Measurements from ENCODE around the gene MEN1.
A peak's percentile ranks its signal among the peaks of the same experiment; 100 is the strongest.
"Not testable (repeated sequence)": the region's sequence is repeated elsewhere in the genome, so short reads cannot be mapped to it uniquely, and the experiment has no call there.

MEN1 gene

DNA sequence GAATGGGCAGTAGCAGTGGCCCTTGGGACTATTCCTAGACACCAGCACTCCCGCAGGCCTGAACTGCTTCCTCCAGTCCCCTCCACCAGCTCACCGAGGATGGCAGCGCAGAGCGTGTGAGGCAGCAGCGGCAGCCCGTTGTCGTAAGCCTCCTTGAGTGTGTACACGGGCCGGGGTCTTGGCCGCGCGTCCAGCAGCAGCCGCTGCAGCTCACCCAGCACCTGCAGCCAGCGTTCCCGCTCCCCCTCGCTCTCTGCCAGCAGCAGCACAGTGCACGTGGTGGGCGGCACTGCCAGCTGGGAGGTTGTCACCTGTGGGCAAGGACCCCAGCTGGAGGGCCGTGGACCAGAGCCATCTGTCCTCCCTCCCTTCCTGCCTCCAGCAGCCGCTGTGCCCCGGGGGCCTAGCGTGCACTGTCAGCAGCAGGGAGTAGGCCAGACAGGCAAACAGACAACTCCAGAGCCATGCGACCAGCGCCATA is 21.1 kb upstream of the MEN1 start:
- DNase-seq, result peak in 2 of 3 experiments; percentile 52 to 75

DNA sequence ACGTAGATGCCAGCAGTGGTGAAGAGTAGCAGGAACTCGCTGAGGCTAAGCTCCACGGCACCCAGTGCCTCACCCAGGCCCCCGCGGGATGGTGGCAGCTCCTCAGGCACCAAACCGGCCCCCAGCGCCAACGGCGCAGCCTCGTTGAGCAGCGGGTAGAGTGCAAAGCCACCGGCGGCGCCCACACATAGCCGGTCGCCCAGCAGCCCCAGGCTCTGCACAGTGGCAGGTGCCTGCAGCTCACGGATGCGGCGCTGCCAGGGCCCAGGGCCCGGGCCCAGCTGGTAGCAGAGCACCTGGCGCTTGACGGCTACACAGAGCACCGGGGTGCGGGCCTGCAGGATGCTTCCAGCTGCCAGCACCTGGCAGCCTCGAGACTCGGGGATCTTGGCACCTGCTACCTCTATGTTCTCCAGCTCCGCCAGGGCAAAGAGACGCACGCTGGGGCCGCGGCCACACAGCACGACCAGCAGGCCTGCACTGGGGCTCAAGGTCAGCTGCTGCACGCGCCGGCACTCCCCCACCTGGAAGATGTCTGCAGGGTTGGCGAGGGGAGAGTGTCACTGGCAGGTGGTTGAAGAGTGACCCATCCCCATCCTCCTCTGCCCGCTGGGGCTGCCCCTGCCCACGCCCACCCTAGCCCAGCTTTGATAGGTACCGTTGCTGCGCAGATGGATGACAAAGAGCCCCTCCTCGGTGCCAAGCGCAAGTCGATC is 19.3 kb upstream of the MEN1 start:
- DNase-seq, result no peak

DNA sequence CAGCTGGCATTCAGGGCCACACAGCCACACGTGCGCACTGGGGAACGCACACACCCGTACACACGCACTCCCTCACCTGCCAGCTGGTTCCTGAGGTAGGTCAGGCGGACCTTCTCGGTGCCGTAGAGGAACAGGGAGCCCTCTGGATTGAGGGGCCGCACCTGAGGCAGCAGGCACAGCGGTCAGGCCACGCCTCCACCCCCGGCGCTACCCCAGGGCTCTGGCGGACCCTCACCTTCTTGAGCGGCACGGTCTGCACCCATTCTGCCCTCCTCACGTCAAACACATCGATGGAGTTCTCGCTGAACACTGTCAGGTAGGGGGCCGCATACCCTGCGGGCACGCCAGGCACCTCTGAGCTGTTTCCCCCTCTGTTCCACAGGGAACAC is 17.1 kb upstream of the MEN1 start:
- no peak for DNase-seq

DNA sequence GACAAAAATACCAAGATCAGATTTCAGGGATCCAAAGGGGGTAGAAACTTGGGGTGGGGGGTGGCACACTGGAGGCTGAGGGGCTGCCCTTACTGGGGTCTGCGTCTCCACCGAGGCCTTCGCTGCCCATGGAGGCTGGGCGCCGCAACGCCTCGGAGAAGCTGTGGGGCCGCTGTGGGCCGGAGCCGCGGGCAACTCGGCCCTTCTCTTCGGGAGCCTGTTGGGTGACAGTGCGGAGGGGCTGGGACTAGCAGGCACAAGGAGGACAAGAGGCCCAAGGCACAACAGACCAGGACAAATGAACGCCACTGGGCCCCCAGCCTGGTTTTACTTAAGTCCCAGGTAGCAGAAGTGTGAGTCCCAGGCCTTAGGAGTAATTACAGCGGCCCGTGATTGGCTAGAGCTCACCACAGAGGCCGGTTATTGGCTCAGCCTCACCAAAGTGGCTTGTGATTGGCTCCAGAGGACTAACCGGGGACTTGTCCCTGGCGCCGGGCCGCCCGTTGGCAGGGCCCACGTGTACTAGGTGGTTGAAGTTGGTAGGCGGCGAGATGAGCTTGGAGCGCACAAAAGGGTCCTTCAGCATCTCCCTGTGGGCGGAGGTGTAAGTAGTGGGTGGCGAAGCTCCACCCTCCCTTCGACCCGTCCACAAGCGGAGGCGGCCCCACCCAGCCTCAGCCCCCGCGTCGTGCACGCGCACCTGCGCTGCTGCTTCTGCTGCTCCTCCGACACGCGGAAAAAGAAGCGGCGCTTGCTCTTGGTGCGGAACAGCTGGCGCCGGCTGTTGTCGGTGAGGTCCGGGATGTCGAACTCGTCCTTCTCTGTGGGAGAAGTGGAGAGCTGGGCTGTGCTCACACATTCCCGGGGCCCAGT is 16.5 kb upstream of the MEN1 start:
- no peak for DNase-seq

DNA sequence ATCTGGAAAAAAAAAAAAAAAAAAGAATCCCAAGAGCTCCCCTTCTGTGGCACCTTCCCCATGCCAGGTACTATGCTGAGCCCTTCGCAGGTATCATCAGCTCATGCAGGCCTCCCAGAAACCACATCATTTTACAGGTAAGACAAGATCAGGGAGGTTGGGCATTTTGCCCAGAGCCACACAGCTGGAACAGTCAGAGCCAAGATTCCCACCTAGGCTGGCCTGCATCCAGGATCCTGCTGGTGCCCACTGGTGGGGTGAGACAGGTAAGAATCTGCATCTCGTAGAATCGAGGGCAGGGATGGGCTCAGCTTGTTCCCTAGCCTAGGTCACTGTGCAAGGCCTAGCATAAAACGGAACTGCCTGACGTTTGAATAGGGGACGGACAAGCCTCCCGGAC is 15.7 kb upstream of the MEN1 start:
- DNase-seq, result no peak

DNA sequence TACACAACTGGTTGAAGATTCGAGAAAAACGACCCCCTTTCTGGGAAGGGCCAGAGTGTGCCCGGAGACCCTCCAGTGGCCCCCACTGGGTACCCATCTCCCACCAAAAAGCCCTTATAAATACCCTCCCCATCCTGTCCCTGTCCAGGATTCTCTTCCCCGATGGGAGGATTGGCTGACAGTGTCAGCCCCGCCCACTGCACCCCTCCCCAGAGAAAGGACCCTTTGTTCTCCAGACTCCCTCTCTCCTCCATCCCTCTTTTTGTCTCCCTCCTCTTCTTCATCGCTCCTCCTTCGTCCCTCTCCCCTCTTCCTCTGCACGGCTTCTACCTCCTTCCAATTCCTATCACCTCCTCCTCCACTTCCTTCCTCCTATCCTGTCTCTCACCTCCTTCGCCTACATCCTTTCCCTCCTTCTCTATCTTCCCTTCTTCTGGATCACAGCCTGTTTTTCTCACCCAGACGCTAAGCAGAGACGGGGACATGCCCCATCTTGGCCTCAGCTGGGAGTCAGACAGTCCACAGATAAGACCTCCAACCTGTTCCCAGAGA is 13.3 kb upstream of the MEN1 start:
- no peak for DNase-seq

DNA sequence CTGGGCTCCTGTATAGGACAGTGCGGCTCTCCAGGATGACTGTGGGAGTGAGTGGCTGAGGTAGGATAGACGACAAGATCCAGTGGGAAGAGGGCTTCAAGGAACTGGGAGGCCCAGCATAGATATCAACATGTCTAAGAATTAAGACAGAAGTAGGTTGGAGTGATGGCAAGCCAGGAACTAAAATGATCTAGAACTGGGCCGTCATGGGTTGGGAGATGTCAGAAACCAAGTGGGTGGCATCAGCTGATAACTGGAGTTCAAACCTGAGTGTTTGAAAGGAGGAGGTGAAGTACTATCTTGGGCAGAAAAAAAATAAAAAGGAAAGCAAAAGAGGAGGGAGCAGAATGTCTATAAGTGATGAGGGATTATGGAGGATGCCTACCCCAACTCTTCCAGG is 7.1 kb upstream of the MEN1 start:
- DNase-seq, result no peak

DNA sequence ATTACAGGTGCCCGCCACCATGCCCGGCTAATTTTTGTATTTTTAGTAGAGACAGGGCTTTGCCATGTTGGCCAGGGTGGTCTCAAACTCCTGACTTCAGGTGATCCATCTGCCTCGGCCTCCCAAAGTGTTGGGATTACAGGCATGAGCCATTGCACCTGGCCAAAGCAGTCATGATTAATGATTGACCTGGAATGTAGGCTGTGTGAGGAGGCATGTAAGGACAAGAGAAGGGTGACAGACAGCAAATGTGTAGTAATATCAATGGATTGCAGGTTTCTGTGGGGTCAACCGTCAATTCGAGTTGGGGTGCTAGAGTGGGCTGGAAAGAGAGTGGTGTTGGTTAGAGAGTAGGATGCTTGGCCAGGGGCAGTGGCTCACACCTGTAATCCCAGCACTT is 5.1 kb upstream of the MEN1 start:
- not testable (repeated sequence) for DNase-seq

DNA sequence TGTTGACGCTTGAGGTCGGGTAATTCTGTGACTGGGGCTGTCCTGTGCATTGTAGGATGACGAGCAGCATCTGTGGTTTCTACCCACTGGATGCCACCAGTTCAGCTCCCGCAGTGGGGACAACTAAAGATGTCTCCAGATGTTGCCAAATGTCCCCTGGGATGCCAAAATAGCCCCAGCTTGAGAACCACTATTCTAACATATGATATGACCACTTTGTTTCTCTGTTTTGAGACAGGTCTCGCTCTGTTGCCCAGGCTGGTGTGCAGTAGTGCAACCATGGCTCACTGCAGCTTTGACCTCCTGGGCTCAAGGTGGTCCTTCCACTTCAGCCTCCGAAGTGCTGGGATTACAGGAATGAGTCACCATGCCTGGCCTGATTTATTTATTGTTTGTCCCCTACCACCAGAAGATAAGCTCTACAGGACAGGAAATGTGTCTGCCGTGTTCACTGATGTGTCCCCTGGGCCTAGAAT is 4.4 kb upstream of the MEN1 start:
- DNase-seq, result no peak

DNA sequence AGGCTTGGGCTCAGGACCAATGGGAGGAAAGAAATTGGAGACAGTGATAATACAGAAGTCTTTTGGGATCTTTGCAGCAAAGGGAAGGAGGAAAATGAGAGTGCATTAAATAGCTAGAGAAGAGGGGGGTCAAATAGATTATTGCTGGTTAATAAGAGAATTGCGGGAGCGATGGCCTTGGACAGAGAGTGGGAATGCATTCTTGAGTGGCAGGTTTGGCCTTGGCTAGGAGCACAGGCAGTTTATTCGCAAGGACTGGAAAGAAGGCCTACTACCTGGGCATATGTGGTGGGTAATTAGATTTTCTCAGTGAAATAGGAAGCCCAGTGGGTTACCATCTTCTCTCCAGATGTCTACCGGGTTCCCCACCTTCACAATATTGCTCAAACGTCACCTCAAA is 3.5 kb upstream of the MEN1 start:
- no peak for DNase-seq

DNA sequence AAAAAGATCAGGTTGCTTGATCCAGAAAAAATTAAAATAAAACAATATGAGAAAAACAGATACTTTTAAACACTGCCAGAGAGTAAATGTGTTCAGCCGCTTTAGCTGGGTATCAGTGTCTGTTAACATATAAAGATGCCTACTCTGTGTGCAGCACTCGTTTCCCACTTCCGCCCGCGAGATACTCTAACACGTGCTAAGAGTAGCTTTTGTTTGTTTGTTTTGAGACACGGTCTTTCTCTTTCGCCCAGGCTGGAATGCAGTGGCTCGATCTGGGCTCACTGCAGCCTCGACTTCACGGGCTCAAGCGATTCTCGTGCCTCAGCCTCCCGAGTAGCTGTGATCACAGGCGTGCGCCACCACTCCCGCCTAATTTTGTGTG is 531 bp upstream of the MEN1 start:
- peak in 1 of 3 experiments; percentile 40 for DNase-seq

DNA sequence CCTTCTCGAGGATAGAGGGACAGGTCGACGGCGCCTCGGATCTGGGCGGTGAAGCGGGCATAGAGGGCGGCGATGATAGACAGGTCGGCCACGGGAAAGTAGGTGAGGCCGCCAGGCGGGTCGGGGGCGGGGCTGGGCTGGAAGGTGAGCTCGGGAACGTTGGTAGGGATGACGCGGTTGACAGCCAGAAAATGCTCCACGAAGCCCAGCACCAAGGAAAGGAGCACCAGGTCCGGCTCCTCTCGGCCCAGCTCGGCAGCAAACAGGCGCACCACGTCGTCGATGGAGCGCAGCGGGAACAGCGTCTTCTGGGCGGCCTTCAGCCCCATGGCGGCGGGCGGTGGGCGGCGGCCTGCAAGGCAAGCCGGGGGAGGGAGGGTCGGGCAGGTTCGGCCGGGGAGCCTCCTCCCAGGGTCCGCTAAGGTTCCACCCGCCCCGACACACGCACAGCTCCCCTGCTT is 540 bp downstream of the MEN1 start:
- peak; percentile 37 to 65 (median 63) for DNase-seq

DNA sequence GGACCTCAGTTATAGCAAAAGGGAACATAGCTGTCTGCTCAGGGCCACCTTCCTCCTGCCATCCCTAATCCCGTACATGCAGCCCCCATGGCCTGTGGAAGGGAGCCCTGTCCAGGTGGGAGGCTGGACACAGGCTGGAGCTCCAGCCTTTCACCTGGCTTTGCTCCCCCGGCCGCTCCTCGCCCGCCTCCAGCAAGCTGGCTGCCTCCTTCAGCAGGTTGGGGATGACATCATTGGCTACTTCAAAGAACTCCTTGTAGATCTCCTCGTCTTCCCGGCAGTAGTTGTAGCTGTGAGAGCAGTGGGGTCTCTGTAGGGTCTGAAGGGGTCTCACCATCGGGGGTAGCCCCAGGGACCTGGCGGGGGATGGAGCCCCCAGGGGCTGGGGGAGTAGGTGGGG is 4.9 kb downstream of the MEN1 start:
- no peak for DNase-seq

DNA sequence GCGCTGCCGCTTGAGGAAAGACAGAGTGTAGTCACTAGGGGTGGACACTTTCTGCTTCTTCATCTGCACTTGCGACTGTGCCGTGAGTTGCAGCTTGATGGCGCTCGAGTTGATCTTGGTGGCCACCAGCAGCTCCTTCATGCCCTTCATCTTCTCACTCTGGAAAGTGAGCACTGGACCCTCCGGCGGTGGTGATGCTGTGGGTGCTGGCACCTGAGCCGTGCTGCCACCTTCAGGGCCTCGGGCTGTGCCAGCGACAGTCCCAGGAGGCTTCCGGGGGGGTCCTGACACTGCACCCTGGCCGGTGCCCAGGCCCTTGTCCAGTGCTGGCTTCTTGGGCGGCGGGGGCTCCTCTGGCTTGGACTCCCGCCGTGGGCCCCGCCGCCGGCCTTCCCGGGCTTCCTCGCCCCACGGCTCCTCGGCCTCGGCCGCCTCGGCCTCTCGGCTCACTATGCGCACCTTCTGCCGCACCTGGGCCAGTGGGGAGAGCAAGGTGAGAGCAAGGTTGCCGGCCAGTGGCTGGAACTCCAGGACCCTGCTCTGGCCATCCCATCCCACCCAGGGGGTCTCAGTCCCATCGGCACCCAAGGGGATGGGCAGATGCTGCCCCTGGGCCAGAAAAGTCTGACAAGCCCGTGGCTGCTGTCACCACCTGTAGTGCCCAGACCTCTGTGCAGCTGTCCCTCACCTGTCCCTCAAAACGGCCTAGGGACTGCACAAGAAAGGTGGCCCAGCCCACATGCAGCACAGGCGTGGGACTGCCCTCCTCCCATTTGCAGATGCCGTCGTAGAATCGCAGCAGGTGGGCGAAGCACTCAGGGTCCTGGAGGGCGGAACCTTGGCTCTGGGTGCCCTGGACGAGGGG is 5.8 kb downstream of the MEN1 start:
- no peak for DNase-seq

DNA sequence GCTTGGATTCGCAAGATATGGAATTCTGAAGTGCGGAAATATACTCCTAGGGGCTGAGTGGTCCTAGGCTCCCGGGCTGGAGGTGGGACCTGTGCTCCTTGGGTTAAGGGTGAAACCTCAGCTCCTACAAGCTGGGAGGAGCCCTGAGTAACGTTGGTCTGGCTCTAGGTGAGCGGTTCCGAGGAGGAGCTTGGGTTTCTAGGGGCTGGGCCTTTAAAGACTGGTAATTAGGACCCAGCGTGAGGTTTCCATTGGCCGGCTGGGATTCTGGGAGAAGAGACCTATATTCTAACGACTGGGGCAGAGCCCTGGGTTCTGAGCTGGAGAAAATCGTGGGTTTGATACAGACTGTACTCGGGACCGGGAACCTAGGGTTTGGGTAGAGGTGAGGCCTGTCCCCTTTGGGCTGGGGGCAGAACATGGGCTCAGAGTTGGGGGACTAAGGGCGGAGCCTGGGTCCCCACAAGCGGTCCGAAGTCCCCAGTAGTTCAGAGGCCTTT is 6.5 kb downstream of the MEN1 start:
- DNase-seq, result peak in 1 of 3 experiments; percentile 62

DNA sequence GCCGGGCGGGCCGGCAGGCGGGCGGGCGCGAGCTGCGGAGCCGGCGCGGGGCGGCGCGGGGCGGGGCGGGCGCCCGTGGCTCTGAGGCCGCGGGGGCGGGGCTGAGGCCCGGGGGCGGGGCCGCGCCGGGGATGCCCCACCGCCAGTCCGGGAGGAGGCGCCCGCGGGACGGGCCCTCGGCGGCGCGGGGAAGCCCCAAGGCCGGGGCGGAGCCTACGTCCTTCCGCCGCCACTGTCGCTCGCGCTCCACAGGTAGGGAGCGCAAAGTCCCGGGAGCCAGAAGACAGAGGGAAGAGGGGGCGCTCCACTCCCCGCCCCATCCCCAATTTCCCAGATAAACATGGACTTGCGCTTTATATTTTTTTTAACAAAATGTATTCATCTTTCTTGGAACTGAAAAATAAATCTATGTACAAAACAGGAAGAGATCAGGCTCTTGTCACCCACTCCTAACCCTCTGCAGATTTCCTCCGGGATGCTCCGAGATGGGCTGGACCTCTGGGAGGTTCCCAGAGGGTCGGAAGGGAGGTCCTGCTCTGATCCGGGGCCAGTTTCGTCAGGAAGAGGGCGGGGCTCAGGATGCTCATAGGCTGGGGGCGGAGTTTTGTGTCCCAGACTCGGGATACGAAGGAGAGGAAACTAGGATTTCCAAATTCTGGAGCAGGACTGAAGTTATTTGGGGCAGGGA is 7.0 kb downstream of the MEN1 start, which contains the start of gene MAP4K2:
Gene MAP4K2 (minus strand): TSS at position 57 of the 688 bp plus-strand sequence. CDS start 65 bp downstream, outside the sequence.
- DNase-seq, result peak; percentile 83 to 88 (median 84)

DNA sequence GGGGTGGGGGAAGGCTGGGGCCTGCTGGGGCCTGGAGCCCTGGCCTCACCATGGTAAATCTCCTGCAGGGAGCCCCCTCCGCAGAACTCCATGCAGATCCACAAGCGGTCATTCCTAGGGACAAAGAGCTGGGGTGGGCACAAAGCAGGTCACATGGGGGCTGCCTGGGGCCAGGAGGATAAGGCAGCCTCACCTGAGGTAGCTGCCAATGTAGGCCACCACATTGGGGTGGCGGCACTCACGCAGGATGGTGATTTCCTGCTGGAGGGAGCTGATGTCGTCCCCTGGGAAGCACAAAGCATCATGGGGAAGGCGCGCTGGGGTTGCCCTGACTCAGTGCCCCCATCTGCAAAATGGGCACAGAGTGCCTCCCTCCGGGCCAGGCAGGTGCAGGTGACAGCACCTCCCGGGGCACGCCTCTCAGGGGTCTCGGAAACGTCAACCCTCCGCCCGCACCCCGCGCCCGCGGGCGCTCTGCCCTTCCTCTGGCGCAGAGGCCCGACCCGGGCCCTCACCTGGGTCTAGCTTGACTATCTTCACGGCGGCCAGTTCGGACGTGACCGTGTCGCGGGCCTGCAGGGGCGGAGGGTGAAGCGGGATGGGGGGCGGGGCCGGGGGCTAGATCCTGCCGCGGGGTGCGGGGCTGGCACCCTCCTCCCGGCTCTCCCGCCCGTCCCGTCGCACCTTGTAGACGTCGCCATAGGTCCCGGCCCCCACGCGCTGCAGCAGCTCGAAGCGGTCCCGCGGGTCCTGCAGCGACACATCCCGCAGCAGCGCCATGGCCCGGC is 7.8 kb downstream of the MEN1 start:
- DNase-seq, result peak in 1 of 3 experiments; percentile 24

DNA sequence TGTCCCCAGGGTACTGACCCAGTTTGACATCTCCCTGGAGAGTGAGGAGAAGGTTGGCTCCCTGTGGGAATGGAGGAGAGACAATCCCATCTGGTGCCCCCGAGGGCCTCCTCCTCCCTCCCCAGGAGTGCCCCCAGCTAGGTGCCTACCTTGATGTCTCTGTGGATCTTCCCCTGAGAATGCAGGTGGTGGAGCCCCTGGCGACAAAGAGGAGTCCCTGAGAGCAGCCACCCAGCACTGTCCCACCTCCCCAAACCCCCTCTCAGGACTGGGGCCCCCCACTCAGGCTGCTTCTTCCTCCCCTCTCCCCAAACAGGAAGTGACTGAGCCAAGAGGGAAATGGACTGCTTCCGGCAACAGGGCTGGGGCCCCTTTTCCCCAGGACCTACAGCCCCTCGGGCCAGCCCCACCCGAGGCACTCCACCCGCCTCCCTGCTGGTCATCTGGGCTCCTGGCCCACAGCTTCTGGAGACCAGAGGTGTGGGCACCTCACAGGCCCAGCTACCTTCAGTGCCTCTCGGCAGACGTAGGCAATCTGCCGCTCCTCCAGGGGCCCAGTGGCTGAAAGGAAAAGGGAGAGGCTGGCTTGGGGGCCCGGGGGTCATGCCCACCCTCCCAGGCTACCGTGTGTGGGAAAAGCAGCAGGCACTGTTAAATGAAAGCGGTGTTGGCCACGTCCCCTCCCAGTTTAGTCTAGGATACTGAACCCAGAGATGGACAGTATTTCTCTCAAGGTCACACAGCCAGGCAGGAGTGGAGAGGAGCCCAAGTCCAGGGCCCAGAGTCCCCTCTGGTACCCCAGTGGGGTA is 8.6 kb downstream of the MEN1 start:
- no peak for DNase-seq

DNA sequence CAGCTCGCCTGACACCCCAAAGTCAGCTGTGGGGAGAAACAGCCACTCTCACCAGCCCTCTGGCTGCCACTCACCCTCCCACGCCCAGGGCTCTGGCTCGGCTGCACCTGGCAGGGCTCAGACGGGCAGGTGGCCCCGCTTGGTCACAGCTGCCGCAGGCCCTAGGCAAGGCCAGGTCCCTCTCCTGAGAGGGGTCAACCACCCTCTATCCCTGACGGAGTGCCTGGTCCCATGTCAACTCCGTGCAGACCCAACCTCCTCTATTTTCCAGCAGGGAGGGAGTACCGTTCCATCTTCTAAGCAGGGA is 9.2 kb downstream of the MEN1 start:
- DNase-seq, result no peak
